Germinal center (tissue), 1 donor: ENCODE results near the gene TMEM108.

Experiments
- DNase-seq: peaks from one replicate; pipeline ENCODE4 v3.0.0; 2012; ENCODE audit warnings: mixed read lengths, low spot score

Gene TMEM108

DNA sequence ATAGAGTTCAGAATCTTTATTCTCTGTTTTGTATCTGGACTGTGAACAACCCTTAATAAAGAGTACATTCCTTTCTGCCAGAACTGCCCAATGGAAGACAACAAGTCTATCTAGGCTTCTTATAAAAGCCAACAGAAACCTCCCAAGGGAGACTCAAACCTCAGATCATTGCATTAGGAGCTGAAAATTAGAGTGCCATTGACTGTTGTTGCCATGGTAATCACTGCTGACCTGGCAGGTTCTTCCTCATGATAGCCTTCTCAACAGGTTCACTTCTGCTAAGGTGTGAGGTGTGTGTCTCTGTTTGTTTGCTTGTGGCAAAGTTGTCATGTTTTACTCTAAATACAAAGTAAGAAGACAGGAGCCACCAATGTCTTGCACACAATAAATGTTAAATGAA lies 79.2 kb downstream of the TMEM108 start:
- DNase-seq = no peak

DNA sequence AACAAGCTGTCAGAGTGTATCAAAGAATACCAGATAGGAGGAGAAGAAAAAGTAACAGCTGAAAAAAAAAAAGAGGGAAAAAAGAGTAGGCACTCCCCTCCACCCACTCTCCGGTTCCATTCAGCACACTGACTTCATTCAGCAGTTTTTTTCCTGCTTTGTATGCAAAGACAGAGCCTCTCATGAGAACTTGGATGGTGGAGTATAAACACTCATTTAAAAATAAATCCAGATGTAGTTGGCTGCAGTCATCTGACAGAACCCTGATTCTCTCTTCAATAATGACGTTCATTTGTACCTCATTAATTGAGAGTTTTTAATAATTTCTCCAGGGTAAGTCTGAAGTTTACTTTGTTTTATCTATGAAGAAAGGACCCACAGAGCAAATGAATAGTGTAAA lies 81.0 kb downstream of the TMEM108 start:
- DNase-seq = no peak

DNA sequence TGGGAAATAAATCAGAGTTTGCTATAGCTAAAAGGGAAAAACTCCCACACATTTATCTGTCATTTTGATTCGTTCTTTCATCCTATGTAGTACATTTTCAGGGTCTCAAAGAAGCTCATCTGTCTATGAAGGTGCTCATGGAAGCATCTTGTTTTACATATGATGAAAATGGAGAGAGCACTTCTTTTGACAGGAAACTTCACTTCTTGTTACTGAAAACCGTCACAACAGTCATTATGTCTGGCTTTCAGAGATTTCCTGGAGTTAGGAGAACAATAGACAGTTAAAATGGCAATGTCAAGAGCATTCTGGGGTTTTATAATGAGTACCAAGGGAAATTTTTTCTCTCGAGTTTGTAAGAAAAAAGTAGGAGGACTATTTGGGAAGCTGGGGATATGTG lies 83.3 kb downstream of the TMEM108 start:
- no peak for DNase-seq

DNA sequence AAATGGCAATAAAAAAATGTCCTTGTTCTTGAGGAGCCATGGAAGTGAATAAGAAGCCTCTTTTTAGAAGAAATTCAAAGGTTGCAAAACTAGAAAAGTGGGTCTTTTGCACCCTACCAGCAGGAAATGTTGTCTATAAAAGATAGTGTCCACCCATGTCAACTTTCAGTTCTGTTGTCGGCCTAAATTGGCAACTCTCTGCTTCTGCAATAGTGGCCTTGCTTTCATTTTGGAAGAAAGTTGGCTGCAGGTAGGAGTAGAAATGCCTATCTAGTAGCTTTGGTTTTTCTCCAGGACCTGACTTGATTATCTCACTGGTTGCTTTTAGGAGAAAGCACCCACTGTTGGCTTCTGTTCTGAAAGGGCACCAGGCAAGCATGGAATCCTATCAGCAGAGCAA lies 85.4 kb downstream of the TMEM108 start:
- DNase-seq = no peak

DNA sequence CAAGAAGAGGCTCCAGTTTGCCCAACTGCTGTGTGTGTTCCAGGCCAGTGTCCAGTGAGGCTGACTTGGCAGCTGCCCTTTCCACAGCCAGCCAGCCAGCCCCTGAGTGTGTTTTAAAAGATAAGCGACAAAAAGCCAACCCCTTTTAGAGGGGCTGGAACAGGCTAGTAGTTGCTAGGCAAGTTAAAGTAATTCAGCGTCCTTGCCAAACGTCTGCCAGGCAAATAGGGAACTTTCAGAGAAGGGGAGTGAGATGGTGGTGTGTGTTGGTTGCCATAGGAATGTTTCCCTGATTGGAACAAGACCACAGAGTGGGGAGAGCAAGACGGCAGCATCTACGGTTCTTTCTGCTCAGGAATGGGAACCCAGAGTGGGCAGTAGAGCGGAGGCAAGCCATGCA lies 86.3 kb downstream of the TMEM108 start:
- no peak for DNase-seq

DNA sequence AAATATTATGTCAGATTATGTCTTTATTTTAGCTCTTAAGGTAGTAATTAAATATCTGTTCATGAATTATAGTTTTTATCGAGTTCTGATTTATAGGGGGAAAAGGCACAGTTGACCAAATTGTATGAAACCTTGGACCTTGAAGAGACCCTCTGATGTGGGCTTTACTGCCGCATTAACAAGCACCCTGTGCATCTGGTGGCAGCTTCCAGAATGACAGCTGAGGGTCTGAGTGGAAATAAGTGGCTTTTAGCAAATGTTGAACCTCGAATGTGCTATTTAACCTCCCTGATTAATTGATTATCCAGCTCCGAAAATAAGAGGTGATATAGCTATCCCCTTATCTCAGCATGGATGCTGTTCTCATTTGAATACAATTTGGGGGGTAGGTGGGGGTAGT lies 87.0 kb downstream of the TMEM108 start:
- no peak for DNase-seq

DNA sequence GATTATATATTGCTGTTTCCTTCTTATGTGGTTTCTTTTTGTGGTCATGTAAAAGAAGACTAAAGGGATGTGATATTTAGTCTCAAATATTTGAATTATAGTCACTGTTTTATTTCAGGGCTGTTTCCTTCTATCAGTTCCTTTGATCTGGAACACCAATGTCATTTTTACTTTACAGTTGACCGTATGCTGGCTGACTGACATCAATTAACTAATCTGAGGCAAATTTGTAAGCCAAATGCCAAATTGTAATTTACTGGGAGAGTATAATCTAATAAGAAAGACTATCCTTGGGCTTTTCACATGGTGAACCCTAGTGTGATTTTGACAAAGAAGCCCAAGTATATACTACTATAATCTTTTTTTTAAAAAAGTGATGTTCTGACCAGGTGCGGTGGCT lies 87.6 kb downstream of the TMEM108 start:
- no peak for DNase-seq

DNA sequence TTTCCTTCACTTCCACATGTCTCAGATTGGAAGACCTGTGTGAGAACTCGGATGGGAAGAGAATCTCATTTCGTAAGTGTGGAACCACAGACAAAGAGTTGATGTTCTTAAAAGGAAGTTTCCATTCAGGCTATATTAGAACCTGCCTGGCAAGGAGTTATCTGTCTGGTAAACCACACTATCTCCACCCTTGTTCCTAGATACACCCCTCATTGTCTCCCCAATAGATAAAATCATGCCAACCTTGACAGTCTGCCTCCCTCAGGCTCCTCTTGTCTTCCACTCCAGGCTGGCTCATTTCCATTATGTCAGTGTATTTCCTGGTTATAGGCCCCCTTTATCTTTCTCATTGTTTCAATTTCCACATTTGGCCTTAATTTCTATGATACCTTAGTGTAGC lies 89.2 kb downstream of the TMEM108 start:
- no peak for DNase-seq

DNA sequence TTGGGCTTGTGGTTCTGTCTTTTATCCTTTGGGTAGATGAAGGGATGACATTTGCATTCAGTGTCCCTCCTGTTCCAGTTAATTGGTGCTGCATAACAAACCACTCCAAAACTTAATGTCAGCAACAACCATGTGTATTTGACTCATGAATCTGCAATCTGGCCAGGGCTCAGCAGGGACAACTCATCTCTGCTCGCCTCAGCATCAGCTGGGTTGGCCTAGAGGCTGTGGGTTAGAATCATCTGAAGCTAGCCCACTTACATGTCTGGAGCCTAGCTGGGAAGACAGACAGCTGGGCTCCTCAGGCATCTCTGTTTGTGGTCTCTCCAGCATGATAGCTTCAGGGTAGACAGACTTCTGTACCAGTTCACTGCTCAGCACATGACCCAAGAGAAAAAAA lies 92.0 kb downstream of the TMEM108 start:
- no peak for DNase-seq

DNA sequence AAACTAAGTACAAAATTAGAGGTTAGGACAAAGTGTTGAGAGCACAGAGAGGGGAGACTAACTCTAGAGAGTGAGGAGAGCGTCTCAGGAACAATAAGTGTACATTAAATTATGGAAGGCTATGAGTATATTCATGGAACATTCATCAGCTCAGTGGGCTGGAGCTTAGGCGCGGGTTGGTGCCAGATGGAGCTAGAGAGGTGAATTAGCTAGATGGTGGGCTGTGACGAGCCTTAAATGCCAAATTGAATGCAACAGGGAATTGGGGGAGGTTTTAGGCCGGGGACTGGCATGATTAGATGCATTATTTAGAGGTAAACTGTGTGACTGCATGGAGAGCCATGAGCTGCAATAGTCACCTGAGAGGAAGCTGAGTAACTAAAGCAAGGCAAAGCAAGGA lies 97.1 kb downstream of the TMEM108 start:
- no peak for DNase-seq

DNA sequence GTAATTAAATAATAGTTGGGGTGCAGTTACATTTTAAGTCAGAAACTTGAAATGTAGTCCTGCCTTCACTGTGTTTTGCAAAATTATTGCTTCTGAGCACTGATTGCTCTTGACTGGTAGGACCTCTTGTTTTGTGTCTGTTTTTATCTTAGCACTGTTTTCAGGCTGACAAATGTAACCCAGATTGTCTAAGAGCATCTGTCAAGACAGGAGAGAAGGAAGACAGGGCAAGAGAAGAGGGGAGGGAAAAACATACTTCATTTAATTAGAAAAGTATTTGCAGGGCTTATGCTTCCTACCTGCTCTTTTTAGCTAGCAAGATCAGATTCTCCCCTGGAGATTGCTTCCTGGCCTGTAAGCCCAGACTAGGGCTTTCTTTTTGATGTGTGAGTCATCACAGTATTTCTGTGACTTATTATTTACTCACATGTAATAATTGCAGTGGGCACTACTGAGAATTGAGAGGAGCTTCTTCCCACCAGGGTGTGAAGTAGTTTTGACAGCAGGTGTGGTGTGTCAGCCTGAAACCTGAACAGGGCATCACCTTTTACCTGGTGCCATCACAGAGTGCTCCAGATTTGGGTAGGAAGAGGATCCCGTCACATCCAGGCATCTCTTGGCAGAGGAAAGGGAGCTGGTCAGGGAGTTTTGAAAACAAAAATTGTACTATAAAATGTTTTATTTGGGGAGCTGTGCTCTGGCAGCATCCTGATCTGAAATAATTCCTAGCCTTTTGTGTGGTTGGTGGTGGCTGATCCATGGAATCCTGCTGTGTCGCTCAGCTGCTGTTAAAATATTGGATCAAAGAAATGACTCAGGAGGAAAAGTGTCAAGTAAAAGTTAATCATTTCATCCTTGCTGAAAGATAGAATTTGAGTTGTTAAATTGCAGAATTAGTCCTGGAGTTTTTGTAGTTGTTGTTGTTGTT lies 98.2 kb downstream of the TMEM108 start:
- DNase-seq = no peak

DNA sequence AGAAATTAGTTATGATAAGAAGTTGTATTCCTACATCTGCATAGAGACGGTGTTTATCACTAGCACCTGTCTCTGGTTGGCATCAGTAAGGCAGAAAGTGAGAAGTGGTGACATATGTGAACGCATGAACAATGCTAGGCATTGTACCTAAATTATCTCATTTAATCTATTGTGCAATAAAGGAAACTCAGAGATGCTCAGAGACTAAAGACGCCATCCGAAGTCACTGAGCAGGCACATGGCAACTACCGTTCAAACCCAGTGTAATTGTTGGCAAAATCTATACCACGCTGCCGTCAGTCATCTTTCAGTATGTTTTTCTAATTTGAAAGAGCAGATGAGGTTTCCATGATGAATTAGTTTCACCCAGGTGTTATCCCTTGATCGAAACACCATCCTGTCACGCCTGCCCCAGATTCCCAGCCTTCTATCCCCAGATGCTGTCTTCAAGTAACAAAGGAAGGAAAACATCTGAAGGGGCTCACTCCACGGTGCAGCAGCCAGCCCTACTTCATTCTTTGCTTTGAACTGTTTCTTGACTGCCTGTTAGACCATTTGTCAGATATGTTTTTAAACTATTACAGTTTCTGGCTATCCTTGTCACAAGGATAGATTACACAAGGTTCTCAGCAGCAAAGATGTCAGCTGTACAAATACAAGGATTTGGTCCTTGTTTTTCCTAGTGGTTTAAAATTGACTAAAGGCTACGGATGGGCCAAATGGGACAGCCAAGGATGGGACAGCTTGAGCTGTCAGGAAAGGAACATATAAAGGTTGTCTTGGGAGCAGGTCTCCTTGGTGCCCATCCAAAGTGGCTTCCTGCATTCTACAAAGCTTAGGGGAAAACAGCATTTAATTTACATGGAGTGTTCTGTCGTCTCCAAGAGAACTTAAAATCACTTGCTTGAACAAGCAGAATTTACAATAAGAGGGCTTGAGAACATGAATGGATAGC lies 99.1 kb downstream of the TMEM108 start:
- DNase-seq = no peak

DNA sequence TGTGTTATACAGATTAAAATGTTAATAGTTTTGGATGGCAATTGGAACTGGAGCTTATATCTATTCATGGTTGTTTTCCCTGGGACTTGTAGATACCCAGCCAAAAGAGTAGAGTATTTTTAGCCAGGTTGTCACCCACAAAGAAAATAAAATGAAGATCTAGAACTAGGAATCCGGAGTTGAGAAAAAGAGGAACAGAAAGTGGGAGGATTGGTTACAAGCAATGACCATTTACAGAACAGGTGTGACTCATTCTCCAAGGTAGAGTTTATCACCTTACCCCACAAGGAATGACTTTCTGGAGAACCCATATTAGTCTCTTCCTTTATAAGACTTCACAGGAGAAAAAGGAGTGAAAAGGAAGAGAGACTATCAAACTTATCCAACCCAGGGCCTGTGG lies 99.8 kb downstream of the TMEM108 start:
- DNase-seq = no peak

DNA sequence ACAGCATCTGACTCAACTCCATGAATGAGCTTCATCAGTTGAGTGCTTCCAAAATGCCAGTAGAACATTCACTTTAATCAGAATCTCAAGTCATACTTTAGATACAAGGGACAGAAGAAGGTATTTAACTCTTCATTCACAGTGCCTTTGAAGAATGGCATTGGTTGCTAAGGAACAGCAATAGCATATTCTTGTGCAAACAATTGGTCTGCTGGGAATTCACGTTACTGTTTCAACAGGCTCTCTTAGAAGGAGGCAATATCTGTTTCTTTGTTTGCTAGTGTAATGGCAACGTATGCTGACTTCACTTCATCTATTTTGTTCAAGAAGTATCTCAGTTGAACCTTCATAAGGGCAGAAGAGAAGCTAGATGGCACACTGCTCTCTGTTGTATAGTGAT lies 113.9 kb downstream of the TMEM108 start:
- no peak for DNase-seq

DNA sequence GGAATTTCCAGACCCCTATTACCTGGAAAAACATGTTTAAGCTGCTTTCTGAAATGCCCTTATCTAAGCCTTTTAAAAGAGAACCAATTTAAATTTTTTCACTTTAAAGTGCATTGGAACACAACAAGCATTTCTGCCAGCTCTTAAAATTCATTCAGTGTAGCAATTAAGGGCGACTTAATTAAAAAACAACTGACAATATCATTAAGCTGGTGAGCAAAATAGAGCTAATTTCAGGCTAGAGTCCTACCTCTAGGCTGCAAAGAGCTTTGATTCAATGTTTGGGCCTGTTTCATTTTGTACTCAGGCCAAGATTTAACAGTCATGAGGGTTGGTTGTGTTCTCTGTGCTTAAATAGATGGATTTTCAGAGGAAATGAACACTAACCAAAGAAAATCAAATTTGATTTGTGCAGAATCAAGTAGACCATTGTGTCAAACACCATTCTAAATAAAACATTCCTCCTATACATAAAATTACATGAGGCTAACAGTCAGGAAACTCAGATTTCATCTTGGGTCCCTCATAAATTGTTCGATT lies 114.6 kb downstream of the TMEM108 start:
- DNase-seq = no peak

DNA sequence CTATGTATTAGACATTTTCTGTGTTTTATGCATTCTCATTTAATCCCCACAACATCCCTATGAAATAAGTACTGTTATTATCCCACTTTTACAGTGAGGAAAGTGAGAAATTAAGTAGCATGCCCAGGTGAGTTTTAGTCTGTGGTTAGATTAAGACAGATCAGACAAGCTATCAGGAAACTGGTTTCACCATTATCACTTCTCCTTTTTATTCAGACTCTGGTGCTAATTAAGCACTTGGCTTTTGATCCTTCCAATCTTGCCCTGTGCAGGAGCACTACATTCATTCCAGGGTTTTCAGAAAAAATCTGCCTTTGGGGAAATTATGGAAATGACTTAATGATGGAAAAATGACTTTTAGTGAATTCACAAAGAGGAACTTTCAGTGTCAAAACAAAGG lies 115.2 kb downstream of the TMEM108 start:
- DNase-seq = no peak

DNA sequence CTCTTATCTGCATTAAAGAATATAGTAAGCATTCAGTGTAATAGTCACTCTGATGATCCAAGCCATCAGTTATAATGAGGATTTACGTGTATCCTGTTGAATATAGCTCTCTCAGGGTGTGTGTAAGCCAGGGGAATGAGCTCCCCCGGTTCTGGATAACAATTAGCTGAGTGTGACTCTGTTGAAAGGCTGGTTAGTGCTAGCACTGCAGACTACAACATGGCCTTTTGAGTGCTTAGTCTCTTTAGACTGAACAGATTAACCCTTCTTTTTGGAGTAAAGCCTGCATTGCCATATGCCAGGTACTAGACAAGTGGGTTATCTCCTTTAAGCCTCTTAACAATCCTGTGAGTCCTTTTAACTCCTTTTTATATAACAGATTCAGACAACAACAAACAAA lies 119.5 kb downstream of the TMEM108 start:
- no peak for DNase-seq

DNA sequence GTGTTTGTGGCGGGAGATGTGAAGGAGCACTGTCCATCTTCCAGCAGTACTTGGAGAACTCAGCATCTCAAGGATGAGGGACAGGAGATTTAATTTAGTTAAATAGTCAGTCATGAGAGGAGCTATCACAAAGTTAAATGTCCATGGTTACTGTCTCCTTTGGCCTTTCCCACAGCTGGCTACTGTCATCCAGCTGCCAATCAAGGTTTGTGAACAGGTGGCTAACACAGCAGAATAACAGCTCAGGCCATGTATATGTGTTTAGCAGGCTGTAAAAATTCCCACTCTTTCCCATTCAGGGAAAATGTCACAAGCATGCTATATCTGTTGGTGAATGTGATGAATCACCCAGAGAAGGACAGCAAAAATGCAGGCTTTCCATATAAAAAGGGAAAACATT lies 120.5 kb downstream of the TMEM108 start:
- no peak for DNase-seq

DNA sequence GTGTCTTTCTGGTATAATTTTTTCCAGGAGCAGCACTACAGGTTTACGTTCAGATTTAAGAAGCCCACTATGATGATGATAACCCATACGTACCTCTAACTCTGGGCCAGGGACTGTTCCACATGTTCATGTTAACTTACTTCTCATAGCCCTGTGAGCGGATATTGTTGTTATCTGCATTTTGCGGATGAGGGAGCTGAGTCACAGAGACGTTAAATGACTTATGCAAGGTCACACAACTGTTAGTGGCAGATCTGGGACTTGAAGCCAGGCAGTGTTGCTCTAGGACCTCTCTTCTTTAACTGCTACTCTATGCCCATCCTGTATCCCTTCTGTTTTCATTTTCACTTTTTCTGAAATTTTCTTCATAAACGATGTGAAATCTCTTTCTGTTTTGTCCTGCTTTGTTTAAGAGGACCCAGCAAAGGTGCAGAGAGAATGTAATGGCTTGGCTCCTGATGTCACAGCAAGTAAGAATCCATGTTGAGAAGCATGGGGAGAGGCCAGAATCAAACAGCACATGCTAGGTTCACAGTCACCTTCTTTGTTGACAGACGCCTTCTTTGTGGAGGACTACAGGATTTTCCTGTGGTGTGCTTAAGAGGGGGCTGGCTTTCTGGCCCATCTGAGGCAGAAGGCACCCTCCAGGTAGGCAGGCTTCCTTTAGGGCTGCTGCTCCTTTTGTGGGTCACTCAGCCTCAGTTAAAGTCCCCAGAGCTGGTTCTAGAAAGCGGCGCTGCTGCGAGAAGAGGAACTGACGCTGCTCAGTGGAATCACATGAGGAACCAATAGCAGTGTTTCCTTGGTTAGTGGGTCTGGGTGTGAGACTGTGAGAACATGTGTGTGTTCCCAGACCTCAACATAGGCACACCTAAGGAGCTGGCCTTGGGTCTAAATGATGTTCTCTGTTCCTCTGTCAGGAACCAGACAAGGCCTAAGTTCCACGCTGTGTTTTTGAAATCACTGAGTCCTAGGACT lies 121.6 kb downstream of the TMEM108 start:
- no peak for DNase-seq

DNA sequence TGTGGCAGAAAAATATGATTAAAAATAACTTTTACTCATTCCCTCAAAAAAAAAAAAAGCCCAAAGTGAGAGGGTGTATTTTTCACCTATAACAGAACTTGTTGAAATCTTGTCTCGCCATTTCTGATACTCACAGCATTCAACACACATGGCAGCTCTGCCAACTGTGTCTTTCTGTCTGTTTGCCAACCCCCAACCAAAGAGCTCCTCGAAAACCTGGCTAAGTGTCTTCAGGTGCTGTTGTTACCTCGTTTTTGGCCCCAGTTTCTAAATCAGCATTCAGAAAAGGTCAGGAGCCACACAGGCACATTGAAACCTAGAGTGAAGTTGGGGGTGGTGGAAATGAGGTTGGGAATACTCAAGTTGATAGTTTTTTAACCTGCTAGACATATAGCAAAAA lies 123.5 kb downstream of the TMEM108 start:
- no peak for DNase-seq

DNA sequence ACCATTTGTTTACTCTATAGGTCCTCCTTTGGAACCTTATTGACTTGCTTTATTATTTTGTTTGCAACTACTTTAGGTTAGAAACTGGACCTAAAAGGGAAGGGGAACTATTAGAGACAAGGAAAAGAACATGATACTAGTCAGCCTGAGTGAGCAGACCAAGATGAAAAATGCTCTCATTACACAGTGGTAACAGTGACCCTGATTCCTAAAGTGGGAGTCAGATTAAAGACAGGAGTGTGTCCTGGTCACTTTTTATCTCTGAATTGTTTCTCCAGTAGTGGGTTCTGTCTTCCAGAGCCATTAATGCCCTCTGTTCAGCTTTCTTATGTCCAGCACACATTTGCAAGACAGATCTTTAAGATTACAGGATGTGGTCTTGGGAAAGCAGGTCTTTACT lies 124.1 kb downstream of the TMEM108 start:
- no peak for DNase-seq
